ENCODE results near the gene AGXT. TPM values are rescaled to one million over a fixed set of nuclear protein-coding genes. Genes with fewer than 3 reads are reported as not detected.
"Not testable (repeated sequence)": the region's sequence is repeated elsewhere in the genome, so short reads cannot be mapped to it uniquely, and the experiment has no call there.

Gene AGXT
- total RNA-seq, 1 donor from 2014 or later: not detected

GRCh38 chr2:240839152-240840143 is 29.2 kb upstream of the AGXT start:
- no peak for DNase-seq (ENCODE audit: low read depth in 2 of 2)

GRCh38 chr2:240840435-240841060 is 28.1 kb upstream of the AGXT start:
- DNase-seq (ENCODE audit: low read depth in 2 of 2): peak; percentile 80 to 89

- not testable (repeated sequence) for DNase-seq (ENCODE audit: low read depth in 2 of 2)
Observed at GRCh38 chr2:240846309-240846708, 22.3 kb upstream of the AGXT start.

GRCh38 chr2:240846873-240847595 is 21.6 kb upstream of the AGXT start:
- DNase-seq (ENCODE audit: low read depth in 2 of 2): no peak

GRCh38 chr2:240847817-240848216 is 20.8 kb upstream of the AGXT start:
- no peak for DNase-seq (ENCODE audit: low read depth in 2 of 2)

- no peak for DNase-seq (ENCODE audit: low read depth in 2 of 2)
Observed at GRCh38 chr2:240848900-240849680, 19.5 kb upstream of the AGXT start.

GRCh38 chr2:240850026-240850425 is 18.6 kb upstream of the AGXT start:
- DNase-seq (ENCODE audit: low read depth in 2 of 2): no peak

GRCh38 chr2:240850756-240851077 is 17.9 kb upstream of the AGXT start:
- no peak for DNase-seq (ENCODE audit: low read depth in 2 of 2)

GRCh38 chr2:240851078-240851991 is 17.3 kb upstream of the AGXT start:
- peak; percentile 81 to 87 for DNase-seq (ENCODE audit: low read depth in 2 of 2)

- DNase-seq (ENCODE audit: low read depth in 2 of 2): no peak
Observed at GRCh38 chr2:240852671-240853314, 15.8 kb upstream of the AGXT start.

GRCh38 chr2:240855670-240856069 is 13.0 kb upstream of the AGXT start:
- DNase-seq (ENCODE audit: low read depth in 2 of 2): no peak

- DNase-seq (ENCODE audit: low read depth in 2 of 2): peak in 1 of 2 donors; percentile 27
Observed at GRCh38 chr2:240856151-240856980, 12.3 kb upstream of the AGXT start.

- DNase-seq (ENCODE audit: low read depth in 2 of 2): no peak
Observed at GRCh38 chr2:240857039-240858008, 11.3 kb upstream of the AGXT start.

GRCh38 chr2:240858321-240858720 is 10.3 kb upstream of the AGXT start:
- DNase-seq (ENCODE audit: low read depth in 2 of 2): no peak

GRCh38 chr2:240858871-240859270 is 9.8 kb upstream of the AGXT start:
- DNase-seq (ENCODE audit: low read depth in 2 of 2): no peak

- no peak for DNase-seq (ENCODE audit: low read depth in 2 of 2)
Observed at GRCh38 chr2:240861547-240861946, 7.1 kb upstream of the AGXT start.

GRCh38 chr2:240864475-240864874 is 4.1 kb upstream of the AGXT start:
- DNase-seq (ENCODE audit: low read depth in 2 of 2): no peak

GRCh38 chr2:240865391-240865790 is 3.2 kb upstream of the AGXT start:
- no peak for DNase-seq (ENCODE audit: low read depth in 2 of 2)

All from lung microvascular endothelial cell (primary cell).